ENCODE measurements around the gene TAS2R1. TPM values are rescaled to one million over a fixed set of nuclear protein-coding genes. Genes with fewer than 3 reads are reported as not detected.
A peak's percentile ranks its signal among the peaks of the same experiment; 100 is the strongest.

Gene TAS2R1, protein sequence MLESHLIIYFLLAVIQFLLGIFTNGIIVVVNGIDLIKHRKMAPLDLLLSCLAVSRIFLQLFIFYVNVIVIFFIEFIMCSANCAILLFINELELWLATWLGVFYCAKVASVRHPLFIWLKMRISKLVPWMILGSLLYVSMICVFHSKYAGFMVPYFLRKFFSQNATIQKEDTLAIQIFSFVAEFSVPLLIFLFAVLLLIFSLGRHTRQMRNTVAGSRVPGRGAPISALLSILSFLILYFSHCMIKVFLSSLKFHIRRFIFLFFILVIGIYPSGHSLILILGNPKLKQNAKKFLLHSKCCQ
- not detected for polyA plus RNA-seq (ENCODE audit: insufficient read length)

DNA sequence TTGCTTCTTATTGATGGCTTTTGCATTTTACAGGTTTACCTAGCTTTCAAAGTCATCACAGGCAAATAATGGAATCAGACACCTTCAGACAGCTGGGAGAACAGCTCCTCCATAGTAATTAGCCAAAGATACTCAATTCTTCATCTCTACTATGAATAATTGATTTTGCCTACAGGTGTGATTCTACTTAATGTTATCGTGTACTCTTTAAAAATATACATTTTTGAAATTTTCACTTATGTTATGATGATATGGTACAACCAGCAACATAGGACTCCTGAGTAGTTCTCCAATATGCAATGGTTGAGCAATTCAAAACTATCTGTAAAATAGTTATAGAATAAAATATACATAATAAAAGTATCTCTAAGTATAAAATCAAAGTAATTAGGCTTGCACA is at the start of gene TAS2R1:
TAS2R1 (minus strand) TSS at position 101 of the 400 bp plus-strand sequence. CDS start 319 bp downstream, outside the sequence.
- no peak for DNase-seq

DNA sequence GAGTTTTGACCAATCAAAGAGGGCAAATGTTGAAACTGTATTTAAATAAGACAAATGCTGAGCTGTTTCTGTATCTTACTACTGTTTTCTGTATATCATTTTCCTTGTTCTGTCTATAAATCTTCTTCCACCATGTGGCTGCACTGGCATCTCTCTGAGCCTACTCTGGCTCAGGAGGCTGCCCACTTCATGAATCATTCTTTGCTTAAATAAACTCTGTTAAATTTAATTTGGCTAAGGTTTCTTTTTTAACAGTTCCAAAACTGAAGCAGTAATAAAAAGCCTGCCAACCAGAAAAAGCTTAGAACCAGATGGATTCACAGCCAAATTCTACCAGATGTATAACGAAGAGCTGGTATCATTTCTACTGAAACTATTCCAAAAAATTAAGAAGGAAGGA is 40.2 kb upstream of the TAS2R1 start:
- no peak for DNase-seq

DNA sequence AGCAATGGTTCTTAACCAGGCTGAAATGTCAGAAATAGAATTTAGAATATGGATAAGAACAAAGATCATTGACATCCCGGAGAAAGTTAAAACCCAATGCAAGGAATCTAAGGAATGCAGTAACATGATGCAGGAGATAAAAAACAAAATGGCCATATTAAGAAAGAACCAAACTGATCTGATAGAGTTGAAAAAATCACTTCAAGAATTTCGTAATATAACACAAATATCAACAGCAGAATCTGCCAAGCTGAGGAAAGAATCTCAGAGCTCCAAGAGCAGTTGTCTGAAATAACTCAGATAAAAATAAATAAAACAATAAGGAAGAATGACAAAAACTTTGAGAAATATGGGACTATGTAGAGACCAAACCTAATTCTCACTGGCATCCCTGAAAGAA is 37.8 kb upstream of the TAS2R1 start:
- no peak for DNase-seq

DNA sequence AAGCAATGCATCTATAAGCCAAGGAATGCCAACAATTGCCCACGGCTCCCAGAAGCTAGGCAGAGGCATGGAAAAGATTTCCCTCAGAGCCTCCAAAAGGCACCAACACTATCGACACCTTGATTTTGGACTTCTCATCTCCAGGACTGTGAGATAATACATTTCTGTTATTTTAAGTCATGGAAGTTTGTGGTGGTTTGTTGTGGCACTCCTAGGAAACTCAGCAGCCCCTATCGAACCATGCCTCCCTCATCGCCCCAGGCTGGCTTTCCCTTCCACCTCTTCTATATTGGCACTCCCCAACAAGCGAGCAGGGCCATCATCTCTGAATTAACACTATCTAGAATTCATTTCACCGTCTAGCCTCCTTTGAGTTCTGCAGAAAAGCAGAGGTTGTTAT is 33.7 kb upstream of the TAS2R1 start:
- no peak for DNase-seq

DNA sequence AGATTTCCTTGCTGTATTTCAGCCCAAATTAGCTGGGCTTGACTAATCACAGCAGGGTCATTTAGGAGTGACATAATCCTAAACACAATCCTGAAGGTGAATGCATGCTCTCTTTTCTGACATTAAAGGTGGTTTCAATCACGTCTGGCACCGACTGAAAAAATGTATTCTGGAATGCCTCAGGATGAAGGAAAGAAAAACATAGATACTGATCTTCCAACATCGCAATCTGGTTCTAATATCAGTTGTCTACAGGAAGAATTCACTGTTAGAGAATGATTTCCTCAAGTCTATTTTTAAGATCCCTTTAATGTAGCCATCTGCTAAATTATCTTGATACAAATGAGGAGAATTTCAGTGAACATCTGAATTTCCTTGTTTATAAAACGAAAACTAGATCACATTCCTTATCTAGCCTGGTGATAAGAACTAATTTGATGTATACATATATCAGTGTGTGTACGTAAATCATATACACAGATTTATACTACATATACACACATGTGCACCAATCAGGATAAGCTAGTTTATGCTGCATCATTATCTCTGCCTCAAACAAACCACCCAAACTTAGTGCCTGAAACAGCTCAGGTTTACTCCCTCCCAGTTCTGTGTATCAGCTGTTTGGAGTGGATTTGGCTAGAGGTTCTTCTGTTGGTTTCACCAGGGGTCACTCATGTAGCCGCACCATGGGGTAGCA is 31.3 kb upstream of the TAS2R1 start:
- DNase-seq = no peak

DNA sequence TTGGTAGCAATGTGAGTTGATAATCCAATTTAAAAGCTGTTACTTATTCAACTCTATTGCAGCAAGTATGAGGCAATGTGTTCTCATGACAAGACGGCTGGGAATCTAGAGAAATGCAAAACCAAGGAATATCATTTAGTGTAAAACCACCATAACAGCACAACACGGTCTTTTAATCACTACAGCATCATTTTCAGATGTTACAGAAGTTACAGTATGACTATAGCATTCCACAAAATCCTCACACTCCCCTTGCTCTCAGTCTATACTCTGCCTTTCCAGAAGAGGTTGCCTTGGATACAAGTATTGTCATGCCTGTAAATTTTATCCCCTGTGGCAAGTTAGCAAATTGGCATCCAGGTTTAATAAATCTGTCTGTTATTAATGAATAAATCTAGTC is 28.6 kb upstream of the TAS2R1 start:
- DNase-seq = no peak

DNA sequence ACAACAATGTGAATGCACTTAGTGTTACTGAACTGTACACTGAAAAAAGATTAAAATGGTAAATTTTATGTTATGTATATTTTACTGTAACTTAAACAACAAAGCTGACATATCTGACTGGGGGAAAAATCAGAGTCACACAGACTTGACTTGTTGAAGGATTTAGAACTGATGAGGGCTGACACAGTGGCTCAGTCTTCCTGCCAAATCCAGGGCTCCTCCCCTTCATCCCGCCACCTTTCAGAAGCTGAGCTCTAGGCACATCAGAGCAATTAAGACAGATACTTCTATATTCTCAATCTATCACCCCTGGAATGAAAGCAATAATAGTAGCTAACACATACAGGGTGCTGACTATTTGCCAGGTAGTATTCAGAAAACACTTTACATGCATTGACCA is 27.7 kb upstream of the TAS2R1 start:
- DNase-seq = no peak

DNA sequence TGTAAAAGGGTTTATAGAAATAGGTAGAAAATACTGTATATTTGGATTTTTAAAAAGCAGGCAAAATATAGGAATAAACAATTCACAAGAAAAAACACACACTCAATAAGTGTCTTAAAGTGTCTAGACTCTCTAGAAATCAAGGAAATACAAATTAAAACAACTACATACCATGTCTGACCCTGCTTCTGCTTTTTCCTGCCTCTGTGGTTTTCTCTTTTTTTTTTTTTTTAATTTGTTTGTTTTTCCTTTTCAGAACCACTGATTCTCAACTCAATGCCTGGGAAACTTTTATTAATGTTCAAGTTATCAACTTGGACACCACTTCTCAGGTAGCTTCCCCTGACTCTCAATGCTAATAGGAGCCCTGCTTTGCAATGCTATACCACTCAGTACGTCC is 25.5 kb upstream of the TAS2R1 start:
- DNase-seq = no peak

DNA sequence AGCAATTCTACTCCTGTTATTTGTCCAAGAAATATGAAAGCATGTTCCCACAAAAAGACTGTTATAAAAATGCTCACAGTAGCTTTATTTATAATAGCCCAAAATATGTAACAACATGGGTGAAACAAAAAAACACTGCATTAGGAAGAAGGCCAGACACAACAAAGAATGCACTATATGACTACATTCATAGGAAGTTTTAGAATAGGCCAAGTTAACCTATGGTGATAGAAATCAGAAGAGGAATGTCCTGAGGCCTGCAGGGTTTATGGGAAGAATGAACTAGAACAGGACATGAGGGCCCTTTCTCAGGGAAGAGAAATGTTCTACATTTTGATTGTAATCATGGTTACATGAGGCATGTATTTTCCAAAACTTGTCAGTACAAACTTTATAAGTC is 24.7 kb upstream of the TAS2R1 start:
- no peak for DNase-seq

DNA sequence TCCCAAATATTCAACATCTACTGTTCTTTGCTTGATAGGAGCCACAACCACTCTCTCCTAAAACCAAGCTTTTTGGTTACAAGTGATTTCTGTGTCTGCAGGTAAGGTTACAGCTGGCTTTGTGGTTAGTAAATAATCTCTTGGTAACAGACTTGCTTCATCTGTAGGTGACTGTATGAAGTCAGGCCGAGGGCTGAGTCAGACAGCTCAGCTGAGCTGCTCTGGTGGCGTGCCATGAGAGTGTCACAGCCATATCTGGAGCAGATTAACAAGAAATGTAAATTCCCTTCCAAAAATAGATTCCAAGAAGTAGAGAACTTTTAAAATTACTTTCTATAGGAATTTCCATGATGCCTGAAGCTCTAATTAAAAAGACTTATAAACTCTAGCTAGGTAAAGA is 23.7 kb upstream of the TAS2R1 start:
- peak; percentile 58 for DNase-seq

DNA sequence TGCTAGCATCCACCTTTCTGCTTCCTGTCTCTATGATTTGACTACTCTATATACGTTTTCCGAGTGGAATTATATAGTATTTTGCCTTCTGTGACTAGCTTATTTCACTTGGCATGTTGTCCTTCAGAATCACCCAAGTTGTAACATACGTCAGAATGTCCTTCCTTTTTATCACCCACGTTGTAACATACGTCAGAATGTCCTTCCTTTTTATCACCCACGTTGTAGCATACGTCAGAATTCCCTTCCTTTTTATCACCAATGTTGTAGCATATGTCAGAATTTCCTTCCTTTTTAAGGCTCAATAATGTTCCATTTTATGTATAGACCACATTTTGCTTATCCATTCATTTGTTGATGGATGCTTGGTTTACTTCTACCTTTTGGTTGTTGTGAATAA is 22.9 kb upstream of the TAS2R1 start:
- DNase-seq = no peak

DNA sequence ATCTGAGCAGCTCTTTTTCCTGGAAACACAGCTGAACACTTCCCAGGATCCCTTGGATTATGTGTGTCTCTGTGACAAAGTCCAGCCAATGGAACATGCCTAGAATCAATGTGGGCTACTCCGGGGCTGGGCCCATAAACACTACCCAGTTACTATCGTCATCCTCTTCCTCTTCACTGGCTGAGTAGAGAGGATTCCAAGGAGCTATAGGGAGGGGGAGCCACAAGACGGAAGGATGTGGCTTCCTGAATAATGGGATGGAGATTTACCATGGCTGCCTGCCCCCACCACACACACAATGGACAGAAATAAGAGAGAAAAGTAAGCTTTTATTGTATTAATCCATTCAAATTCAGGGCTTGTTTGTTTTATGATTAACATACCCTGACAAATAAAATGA is 22.1 kb upstream of the TAS2R1 start:
- no peak for DNase-seq

DNA sequence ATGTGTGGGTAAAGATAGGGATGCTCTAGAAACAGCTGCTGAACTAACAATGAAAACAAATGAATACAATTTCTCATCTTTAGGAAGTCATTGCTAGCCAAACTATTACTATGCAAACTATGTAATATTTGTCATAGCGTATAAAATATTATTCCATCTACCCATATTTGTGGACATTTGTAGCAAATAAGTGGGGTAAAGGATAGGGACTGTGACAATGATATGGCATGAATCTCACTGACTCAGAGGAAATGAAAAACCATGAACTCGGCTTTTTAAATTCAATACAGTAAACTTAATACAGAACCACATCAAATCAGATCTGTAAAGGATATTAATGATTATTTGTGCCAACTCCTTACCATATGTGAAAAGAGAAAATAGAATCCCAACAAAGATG is 16.7 kb upstream of the TAS2R1 start:
- no peak for DNase-seq

DNA sequence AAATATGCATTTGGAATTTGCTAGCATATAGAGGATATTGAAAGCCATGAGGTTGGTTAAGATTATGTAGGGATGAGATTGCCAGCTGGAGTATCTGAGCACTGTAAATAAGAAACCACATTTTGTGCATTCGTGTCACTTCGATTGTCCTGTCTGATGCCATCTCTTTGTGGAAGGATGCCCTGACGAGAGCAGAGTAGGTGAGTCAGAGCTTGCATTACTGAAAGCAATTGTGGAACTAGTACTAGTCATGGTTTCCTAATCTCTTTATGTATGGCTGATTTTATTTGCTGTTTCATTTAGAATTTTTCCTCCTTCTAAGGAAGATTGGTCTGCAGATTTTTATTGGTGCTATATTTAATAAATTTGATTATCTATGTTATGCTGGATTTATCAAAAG is 14.5 kb upstream of the TAS2R1 start:
- DNase-seq = no peak

DNA sequence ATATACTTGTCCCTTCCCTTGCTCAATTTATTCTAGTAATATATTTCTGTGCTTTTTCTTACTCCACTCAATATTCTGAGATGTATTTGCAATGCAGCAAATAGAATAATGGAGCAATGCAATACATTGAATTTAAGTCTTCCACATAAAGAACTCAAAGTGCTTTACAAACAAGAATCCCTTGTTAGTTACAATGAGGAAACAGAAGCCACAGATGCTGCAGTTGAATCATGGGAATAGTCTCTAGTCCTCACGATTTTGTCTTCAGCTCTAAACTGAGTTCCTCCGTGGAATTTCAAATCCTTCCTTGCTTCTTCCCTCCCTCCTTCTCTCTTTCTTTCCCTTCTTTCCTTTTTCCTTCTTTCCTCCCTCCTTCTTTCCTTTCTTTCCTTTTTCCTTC is 12.5 kb upstream of the TAS2R1 start:
- no peak for DNase-seq

DNA sequence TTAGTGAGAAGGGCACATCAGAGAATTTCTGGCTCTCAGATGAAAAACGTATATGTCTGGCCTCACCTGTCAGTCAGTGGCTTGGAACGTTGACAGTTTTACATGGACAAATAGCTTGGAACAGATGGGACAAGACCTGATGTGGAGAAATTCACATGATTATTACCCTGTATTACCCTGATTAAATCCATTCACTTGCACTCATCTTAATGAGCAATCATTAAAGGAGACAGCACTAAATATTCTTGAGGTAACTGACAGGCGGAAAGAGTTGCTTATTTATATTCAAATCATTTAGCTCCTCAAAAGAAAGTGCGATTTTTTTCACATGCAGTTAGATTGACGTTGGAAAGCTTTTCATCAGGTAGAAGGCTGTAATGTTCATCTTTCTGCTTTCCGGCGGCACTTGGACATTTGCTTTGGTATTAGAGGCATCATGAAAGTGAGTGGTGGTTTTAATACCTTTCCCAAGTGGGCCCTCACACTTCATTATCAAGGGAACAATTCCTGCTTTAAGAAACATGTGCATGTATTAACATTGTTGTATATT is 11.7 kb upstream of the TAS2R1 start:
- no peak for DNase-seq

DNA sequence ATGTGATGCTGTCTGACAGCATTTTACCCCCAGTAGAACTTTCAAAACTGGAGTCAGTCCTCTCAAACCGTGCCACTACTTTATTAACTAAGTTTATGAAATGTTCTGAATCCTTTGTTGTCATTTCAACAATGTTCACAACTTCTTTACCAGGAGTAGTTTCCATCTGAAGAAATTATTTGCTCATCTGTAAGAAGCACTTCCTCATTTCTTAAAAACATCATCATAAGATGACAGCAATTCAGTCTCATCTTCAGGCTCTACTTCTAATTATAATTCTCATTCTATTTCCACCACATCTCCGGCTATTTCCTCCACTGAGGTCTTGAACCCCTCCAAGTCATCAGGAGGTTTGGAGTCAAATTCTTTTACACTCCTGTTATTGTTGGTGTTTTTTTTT is 2.3 kb upstream of the TAS2R1 start:
- no peak for DNase-seq

DNA sequence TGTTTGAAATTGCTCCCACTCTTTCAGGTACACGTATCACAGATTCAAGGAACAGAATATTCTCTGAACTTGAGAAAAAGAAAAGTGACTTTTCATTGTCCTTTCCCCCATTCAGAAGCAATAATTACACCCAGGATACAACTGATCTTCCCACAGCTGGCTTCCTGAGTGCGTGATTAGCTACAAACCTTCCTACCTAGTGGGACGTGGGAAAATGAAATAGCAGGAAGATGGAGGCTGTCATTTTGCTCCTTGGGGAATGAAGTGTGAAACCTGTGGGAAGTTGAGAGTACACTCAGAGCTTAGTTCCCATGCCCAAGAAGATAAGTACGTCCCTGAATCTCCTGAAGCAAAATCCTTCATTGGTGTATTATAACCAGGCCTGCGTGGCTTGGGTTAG is 2.6 kb downstream of the TAS2R1 start:
- DNase-seq = no peak

DNA sequence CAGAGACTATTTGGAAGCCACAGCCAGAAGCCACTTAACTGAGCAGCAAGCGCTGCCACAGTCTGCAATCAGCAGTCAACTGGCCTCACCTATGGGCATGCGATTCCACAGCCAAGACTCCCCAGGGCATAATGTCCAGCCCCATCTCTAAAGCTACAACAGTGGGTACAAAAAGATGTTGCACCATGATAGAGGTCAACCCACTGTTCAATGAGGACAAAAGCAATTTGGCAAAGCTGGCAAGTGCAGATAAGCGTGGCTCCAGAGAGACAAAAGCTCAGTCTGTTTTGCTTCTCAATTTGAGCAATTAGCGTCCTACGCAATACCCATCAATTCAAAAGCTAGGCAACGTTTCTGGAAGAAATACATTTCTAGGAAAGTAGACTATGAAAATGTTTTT is 3.2 kb downstream of the TAS2R1 start:
- no peak for DNase-seq

DNA sequence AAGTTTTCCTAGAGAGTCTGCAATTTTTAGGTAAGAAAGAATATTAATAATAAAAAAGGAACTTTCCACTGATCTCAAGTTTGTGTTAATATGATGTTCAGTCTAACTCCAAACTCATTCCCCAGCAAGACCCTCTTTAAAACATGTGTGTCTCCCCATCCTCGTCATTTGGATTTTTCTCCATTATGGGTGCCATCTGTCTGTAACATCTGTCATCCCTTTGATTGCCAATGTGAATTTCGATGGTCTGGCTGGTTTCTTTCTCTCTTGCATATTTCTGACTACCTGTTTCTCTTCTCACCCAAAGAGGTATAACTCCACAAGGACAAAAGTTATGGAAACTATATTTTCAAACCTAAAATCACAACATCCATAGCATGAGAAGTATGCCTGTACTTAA is 4.4 kb downstream of the TAS2R1 start:
- no peak for DNase-seq

DNA sequence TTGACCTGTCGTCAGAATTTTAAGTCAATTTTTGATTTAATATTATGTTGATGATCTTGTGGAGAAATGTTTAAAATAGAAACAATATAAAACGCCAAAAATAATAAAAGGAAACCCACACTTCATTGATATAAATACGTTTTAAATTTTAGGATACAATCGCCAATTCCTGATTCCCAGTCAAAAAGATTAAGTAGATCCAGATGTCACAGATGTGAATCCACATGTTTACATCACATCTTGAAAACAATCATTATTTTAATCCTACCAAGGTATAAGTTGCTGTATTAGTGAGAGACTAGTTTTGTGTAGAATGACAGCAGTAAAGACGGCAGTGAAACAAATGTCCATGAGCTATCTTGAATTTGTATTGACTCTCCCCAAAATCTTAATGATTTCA is 4.9 kb downstream of the TAS2R1 start:
- peak; percentile 32 for DNase-seq

DNA sequence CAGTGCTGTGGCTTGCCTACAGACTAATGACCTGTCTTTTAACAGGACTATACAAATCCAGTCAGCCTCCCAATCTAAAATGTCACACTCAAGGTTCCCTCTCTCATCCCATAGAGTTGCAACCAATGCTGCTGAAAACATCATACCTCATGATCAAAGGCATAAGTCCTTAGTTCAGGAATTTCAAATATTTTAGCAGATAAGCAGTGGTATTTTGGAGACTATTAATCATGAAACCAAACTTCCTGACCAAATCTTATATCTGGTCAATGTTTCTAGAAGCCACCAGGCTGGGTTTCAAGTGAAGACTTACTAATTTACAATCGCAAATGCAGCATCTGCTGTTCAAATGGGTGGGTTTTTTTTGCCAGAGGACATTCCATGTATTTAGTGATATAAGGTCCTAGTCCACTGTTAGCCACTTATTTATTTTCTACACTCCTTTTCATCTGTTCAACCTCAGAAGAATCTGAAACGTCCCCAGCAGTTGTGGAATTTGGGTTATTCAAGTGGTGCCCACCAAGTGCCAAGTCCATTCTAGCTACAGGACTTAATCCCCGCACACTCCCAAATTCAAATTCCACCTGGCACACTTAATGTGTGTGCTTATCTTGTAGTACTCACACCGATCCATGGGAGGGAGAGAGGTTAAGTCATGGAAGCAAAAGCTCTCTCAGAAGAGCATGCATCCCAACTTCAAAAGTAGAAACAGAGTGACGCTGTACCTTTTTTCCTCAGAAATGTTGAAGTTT is 5.8 kb downstream of the TAS2R1 start:
- no peak for DNase-seq

DNA sequence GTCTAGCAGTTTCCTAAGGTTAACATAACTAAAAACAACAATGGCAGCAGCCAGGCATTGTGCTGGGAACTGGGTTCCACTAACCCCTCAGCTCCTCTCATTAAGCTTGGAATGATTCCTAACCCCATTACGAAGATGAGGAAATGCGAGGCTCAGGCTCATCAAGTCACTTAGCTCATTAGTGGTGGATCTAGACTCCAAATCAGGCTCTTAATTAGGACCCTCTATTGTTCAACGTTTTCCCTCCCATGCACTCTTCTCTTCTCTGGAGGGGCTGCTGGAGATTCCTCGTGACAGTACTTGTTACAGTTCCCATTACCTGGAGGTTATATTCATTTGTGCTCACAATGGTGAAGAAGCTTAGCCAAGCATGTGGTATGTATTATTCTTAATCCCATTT is 6.5 kb downstream of the TAS2R1 start:
- DNase-seq = no peak
